ENCODE measurements around the gene TTLL12.

TTLL12 gene

GRCh38 chr22:43170131-43170480, 16.8 kb downstream of the TTLL12 start:
- H3K27ac ChIP-seq (ENCODE audit: low read length), result no peak overlapping the region
- no peaks in the 10 kb centered on the region; the same call in 1 of the 2 replicates for H3F3A ChIP-seq (ENCODE audit: insufficient read depth, low read length)
- H4K20me1 ChIP-seq (ENCODE audit: insufficient read depth, low read length), result no peaks in the 10 kb centered on the region
- no peak overlapping the region for H3K9ac ChIP-seq (ENCODE audit: low read length)
- no peak for DNase-seq
- no peak overlapping the region for H3K4me3 ChIP-seq (ENCODE audit: low read length)
- no peaks in the 10 kb centered on the region for H3K36me3 ChIP-seq (replicated peaks; ENCODE audit: insufficient read depth, low read length)
- H3K9me3 ChIP-seq (replicated peaks; ENCODE audit: insufficient read depth, low read length), result no peaks in the 10 kb centered on the region
- no peaks in the 10 kb centered on the region for H3K4me1 ChIP-seq (ENCODE audit: low read length)
- no peak overlapping the region for H3K4me2 ChIP-seq (ENCODE audit: low read depth, low read length)
- H3K9me2 ChIP-seq (replicated peaks; ENCODE audit: insufficient read depth, low read length), result no peaks in the 10 kb centered on the region
- no peak for TF ChIP-seq EZH2 (optimal IDR thresholded peaks at IDR 0.05; ENCODE audit: low read depth, low read length)
- no peak for TF ChIP-seq EZH2phosphoT487 (IDR thresholded peaks at IDR 0.05; ENCODE audit: low read length)
- no peak for TF ChIP-seq CTCF (IDR thresholded peaks at IDR 0.05; ENCODE audit: low read length)
- H2AFZ ChIP-seq (ENCODE audit: low read length), result no peak overlapping the region
- no peaks in the 10 kb centered on the region for H3K27me3 ChIP-seq (replicated peaks; ENCODE audit: insufficient read depth, low read length)
- no peaks in the 10 kb centered on the region for H3K79me2 ChIP-seq (ENCODE audit: low read length)

- H3K36me3 ChIP-seq (replicated peaks; ENCODE audit: insufficient read depth, low read length), result no peaks in the 10 kb centered on the region
These were observed 17.4 kb downstream of the TTLL12 start for GRCh38 chr22:43169310-43170130.

GRCh38 chr22:43168471-43169309, 18.2 kb downstream of the TTLL12 start:
- Histone ChIP-seq H3K27me3 (replicated peaks; ENCODE audit: insufficient read depth, low read length) (no peaks in the 10 kb centered on the region), H3K79me2 (ENCODE audit: low read length) (no peaks in the 10 kb centered on the region), H3K4me2 (ENCODE audit: low read depth, low read length) (no peak overlapping the region), H4K20me1 (ENCODE audit: insufficient read depth, low read length) (no peaks in the 10 kb centered on the region), H3F3A (ENCODE audit: insufficient read depth, low read length) (no peaks in the 10 kb centered on the region; the same call in 1 of the 2 replicates), H3K4me1 (ENCODE audit: low read length) (no peaks in the 10 kb centered on the region), H3K4me3 (ENCODE audit: low read length) (no peak overlapping the region), H3K36me3 (replicated peaks; ENCODE audit: insufficient read depth, low read length) (no peaks in the 10 kb centered on the region), H3K27ac (ENCODE audit: low read length) (no peak overlapping the region), H3K9me2 (replicated peaks; ENCODE audit: insufficient read depth, low read length) (no peaks in the 10 kb centered on the region), H3K9ac (ENCODE audit: low read length) (no peak overlapping the region), H3K9me3 (replicated peaks; ENCODE audit: insufficient read depth, low read length) (no peaks in the 10 kb centered on the region), H2AFZ (ENCODE audit: low read length) (no peak overlapping the region)
- no peak for DNase-seq
- TF ChIP-seq CTCF (IDR thresholded peaks at IDR 0.05; ENCODE audit: low read length), result no peak
- TF ChIP-seq EZH2phosphoT487 (IDR thresholded peaks at IDR 0.05; ENCODE audit: low read length), result no peak

More at GRCh38 chr22:43169310-43170130, 17.4 kb downstream of the TTLL12 start:
- Histone ChIP-seq H3K79me2 (ENCODE audit: low read length) (no peaks in the 10 kb centered on the region), H3K9me2 (replicated peaks; ENCODE audit: insufficient read depth, low read length) (no peaks in the 10 kb centered on the region), H3K27ac (ENCODE audit: low read length) (no peak overlapping the region), H3K4me2 (ENCODE audit: low read depth, low read length) (no peak overlapping the region), H3K9ac (ENCODE audit: low read length) (no peak overlapping the region), H3K27me3 (replicated peaks; ENCODE audit: insufficient read depth, low read length) (no peaks in the 10 kb centered on the region), H3K9me3 (replicated peaks; ENCODE audit: insufficient read depth, low read length) (no peaks in the 10 kb centered on the region), H4K20me1 (ENCODE audit: insufficient read depth, low read length) (no peaks in the 10 kb centered on the region), H3K4me3 (ENCODE audit: low read length) (no peak overlapping the region), H3K4me1 (ENCODE audit: low read length) (no peaks in the 10 kb centered on the region), H2AFZ (ENCODE audit: low read length) (no peak overlapping the region), H3F3A (ENCODE audit: insufficient read depth, low read length) (no peaks in the 10 kb centered on the region; the same call in 1 of the 2 replicates)
- no peak for TF ChIP-seq EZH2phosphoT487 (IDR thresholded peaks at IDR 0.05; ENCODE audit: low read length)
- no peak for TF ChIP-seq EZH2 (optimal IDR thresholded peaks at IDR 0.05; ENCODE audit: low read depth, low read length)
- no peak for TF ChIP-seq CTCF (IDR thresholded peaks at IDR 0.05; ENCODE audit: low read length)
- no peak for DNase-seq
